Keratinocyte (primary cell): Measurements from ENCODE around the gene UTS2B. TPM values are rescaled to one million over a fixed set of nuclear protein-coding genes. Genes with fewer than 3 reads are reported as not detected.

Experiments
- DNase-seq: peaks from one replicate; pipeline ENCODE4 v3.0.0-alpha.2; 2011; ENCODE audit warnings: low read depth, missing footprints, low spot score
- FAIRE-seq: peaks from 2 replicates; lab custom pipeline; 2011; peaks lifted over from hg19 to GRCh38; lab: Jason Lieb, UNC
- H2AFZ ChIP-seq: 2 replicates; pipeline ENCODE4 v1.6.0; 2012; ENCODE audit warnings: low read length, control low read depth, inconsistent platforms; ENCODE audit not compliant: control insufficient read depth
- H3K27ac ChIP-seq: 2 replicates; pipeline ENCODE4 v1.5.1; 2011; ENCODE audit warnings: low read length; ENCODE audit not compliant: control insufficient read depth, insufficient read depth
- H3K27me3 ChIP-seq: 3 replicates; pipeline ENCODE4 v1.6.0; 2011; ENCODE audit warnings: low read length; ENCODE audit not compliant: control insufficient read depth, insufficient read depth; ENCODE audit errors: extremely low read depth
- H3K36me3 ChIP-seq, 2 experiments: 2 replicates in 1 of 2; 3 replicates in 1 of 2; pipeline ENCODE4 v1.5.1; 2011; ENCODE audit warnings: low read length in 2 of 2, mild to moderate bottlenecking in 1 of 2; ENCODE audit not compliant: control insufficient read depth in 2 of 2, insufficient read depth in 2 of 2; ENCODE audit errors: extremely low read depth in 1 of 2
- H3K4me1 ChIP-seq: 3 replicates; pipeline ENCODE4 v1.5.1; 2011; ENCODE audit warnings: low read length; ENCODE audit not compliant: control insufficient read depth, insufficient read depth; ENCODE audit errors: extremely low read depth
- H3K4me2 ChIP-seq: 3 replicates; pipeline ENCODE4 v1.6.0; 2011; ENCODE audit warnings: low read depth, low read length; ENCODE audit not compliant: control insufficient read depth, insufficient read depth; ENCODE audit errors: extremely low read depth
- H3K4me3 ChIP-seq, 3 experiments: fragments of 200-600 bp in 1 of 3; sonication (generic) in 1 of 3; 2 replicates in 2 of 3; 3 replicates in 1 of 3; pipeline ENCODE4 v1.5.1; 2011 to 2016; ENCODE audit warnings: low read length in 3 of 3, mild to moderate bottlenecking in 3 of 3, control low read depth in 2 of 3, inconsistent platforms in 1 of 3, low read depth in 1 of 3, mixed read lengths in 1 of 3, mixed run types in 1 of 3, moderate library complexity in 1 of 3; ENCODE audit not compliant: control insufficient read depth in 2 of 3, insufficient read depth in 2 of 3; ENCODE audit errors: extremely low read depth in 1 of 3
- H3K79me2 ChIP-seq: 2 replicates; pipeline ENCODE4 v1.6.0; 2012; ENCODE audit warnings: low read length; ENCODE audit not compliant: control insufficient read depth, insufficient read depth
- H3K9ac ChIP-seq: 3 replicates; pipeline ENCODE4 v1.6.0; 2011; ENCODE audit warnings: low read length; ENCODE audit not compliant: control insufficient read depth, insufficient read depth; ENCODE audit errors: extremely low read depth
- H3K9me1 ChIP-seq: 3 replicates; pipeline ENCODE4 v1.6.0; 2011; ENCODE audit warnings: low read length; ENCODE audit not compliant: control insufficient read depth, insufficient read depth; ENCODE audit errors: extremely low read depth
- H3K9me3 ChIP-seq: 2 replicates; pipeline ENCODE4 v1.5.1; 2012; ENCODE audit warnings: low read depth, low read length; ENCODE audit not compliant: control insufficient read depth
- H4K20me1 ChIP-seq: 3 replicates; pipeline ENCODE4 v1.6.0; 2011; ENCODE audit warnings: low read length; ENCODE audit not compliant: control insufficient read depth, insufficient read depth; ENCODE audit errors: extremely low read depth
- EZH2 ChIP-seq: IDR thresholded peaks from one replicate; pipeline ENCODE4 v1.6.1; 2012; ENCODE audit warnings: inconsistent platforms, mild to moderate bottlenecking, low read length, moderate library complexity
- dilution Hi-C: fragments of 300-500 bp; cut with MboI; formaldehyde crosslinking; loops from one replicate; pipeline ENCODE4 v1.7.0; 2020; ENCODE audit warnings: low sequenced_read_pairs; ENCODE audit not compliant: extremely low pct_ligation_motif_present
- polyA plus RNA-seq, 5 experiments: library from polyadenylated mRNA; depleted of rRNA in 3 of 5; stranded (reverse) in 3 of 5; stranded (forward) in 1 of 5; unstranded in 1 of 5; fragments of >200 nt; gene quantifications; 1 replicate in 1 of 5; 2 replicates in 3 of 5; 3 replicates in 1 of 5; pipeline versions ENCODE4 v1.2.1 to v1.2.3, GENCODE V29; 2011 to 2012; ENCODE audit warnings: missing spikeins in 2 of 5, low read depth in 1 of 5, low replicate concordance in 1 of 5
- TF ChIP-seq, protein P1 (sequence below), 3 experiments: IDR thresholded peaks in 1 of 3; conservative IDR thresholded peaks in 1 of 3; optimal IDR thresholded peaks in 1 of 3; 2 replicates in 2 of 3; 3 replicates in 1 of 3; pipeline versions ENCODE3 to v1.5.1; 2011; ENCODE audit warnings: low read length in 3 of 3, mild to moderate bottlenecking in 3 of 3, moderate library complexity in 2 of 3, control low read depth in 1 of 3, inconsistent platforms in 1 of 3; ENCODE audit not compliant: insufficient read depth in 2 of 3; ENCODE audit errors: extremely low read depth in 1 of 3

UTS2B gene
- polyA plus RNA-seq, 1 donor (not counting 4 experiments of a cell fraction or from before 2014, with no cell fraction given), result not detected

DNA sequence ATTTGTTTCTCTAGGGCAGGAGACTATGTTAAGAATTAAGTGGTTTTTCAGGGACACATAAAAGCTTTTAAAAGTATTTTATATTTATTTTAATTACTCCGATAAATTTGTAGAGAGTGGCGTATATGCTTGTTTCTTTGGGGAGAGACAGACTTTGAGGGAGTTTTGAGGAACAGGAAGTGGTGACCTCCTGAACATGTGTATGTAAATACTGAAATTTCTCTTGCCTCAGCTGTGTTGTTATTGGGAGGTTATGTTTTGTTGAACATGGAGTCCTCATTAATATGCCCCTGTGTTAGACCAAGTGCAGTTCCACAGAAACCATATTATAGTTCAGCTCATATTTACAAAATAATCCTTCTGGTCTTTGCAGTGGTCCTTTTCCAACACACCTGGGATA, 41.8 kb upstream of the UTS2B start:
- Histone ChIP-seq H3K4me3 (no peak overlapping the region), H4K20me1 (no peaks in the 10 kb centered on the region), H3K27ac (no peak overlapping the region), H3K4me2 (no peak overlapping the region), H3K27me3 (no peaks in the 10 kb centered on the region), H3K36me3 (peaks cover 7 to 12% of the 10 kb centered on the region in 2 experiments), H3K9ac (no peak overlapping the region), H3K4me1 (peaks cover 12% of the 10 kb centered on the region), H2AFZ (no peak overlapping the region), H3K79me2 (no peaks in the 10 kb centered on the region), H3K9me1 (no peaks in the 10 kb centered on the region), H3K9me3 (no peaks in the 10 kb centered on the region)
- TF ChIP-seq, protein P1, sequence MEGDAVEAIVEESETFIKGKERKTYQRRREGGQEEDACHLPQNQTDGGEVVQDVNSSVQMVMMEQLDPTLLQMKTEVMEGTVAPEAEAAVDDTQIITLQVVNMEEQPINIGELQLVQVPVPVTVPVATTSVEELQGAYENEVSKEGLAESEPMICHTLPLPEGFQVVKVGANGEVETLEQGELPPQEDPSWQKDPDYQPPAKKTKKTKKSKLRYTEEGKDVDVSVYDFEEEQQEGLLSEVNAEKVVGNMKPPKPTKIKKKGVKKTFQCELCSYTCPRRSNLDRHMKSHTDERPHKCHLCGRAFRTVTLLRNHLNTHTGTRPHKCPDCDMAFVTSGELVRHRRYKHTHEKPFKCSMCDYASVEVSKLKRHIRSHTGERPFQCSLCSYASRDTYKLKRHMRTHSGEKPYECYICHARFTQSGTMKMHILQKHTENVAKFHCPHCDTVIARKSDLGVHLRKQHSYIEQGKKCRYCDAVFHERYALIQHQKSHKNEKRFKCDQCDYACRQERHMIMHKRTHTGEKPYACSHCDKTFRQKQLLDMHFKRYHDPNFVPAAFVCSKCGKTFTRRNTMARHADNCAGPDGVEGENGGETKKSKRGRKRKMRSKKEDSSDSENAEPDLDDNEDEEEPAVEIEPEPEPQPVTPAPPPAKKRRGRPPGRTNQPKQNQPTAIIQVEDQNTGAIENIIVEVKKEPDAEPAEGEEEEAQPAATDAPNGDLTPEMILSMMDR (optimal IDR thresholded peaks at IDR 0.05 in 1 of 3, IDR thresholded peaks at IDR 0.05 in 1 of 3, conservative IDR thresholded peaks at IDR 0.05 in 1 of 3; ENCODE audit: extremely low read depth in 1 of 3, insufficient read depth in 2 of 3, low read length in 3 of 3), result no peak
- TF ChIP-seq EZH2, result no peak
- dilution Hi-C loops, result no loop called here
- DNase-seq (no peak), FAIRE-seq (no peak)

DNA sequence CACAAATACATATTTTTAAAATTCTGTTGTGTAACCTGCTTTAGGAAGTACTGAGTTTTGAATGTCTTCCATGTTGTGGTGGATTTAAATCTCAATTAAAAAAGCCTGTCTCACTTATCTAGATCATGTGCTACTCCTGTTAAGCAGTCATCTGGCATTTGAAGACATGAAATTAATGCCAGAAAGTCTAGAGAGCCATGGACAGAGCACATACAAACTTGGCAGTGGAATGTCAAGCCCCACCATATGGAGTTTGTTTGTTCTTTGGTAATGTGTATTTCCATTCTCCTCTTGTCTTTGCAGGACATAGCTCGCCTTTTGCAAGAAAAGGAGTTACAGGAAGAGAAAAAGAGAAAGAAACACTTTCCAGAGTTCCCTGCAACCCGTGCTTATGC, 39.3 kb upstream of the UTS2B start:
- H3K4me2 ChIP-seq, result no peak overlapping the region
- peaks cover 1% of the 10 kb centered on the region for H3K79me2 ChIP-seq
- no peaks in the 10 kb centered on the region for H3K27me3 ChIP-seq
- FAIRE-seq (no peak), DNase-seq (no peak)
- TF ChIP-seq, protein P1 (optimal IDR thresholded peaks at IDR 0.05 in 1 of 3, IDR thresholded peaks at IDR 0.05 in 1 of 3, conservative IDR thresholded peaks at IDR 0.05 in 1 of 3; ENCODE audit: extremely low read depth in 1 of 3, insufficient read depth in 2 of 3, low read length in 3 of 3), result no peak
- no peak for TF ChIP-seq EZH2
- no peaks in the 10 kb centered on the region for H3K4me1 ChIP-seq
- peaks cover 5 to 17% of the 10 kb centered on the region in 2 experiments for H3K36me3 ChIP-seq
- no peak overlapping the region for H2AFZ ChIP-seq
- no peaks in the 10 kb centered on the region for H3K9me3 ChIP-seq
- dilution Hi-C loops, result no loop called here
- no peak overlapping the region for H3K4me3 ChIP-seq
- H3K9me1 ChIP-seq, result no peaks in the 10 kb centered on the region
- H3K9ac ChIP-seq, result no peak overlapping the region
- no peaks in the 10 kb centered on the region for H4K20me1 ChIP-seq
- H3K27ac ChIP-seq, result no peak overlapping the region
